Brain microvascular endothelial cell (primary cell): Measurements from ENCODE around the gene UTP3.
"Not testable (repeated sequence)": the region's sequence is repeated elsewhere in the genome, so short reads cannot be mapped to it uniquely, and the experiment has no call there.

Experiments
- DNase-seq: peaks from one replicate; pipeline ENCODE4 v3.0.0-alpha.2; 2020
- H3K27ac ChIP-seq: fragments of 250-450 bp; sonication (Bioruptor Pico); 2 replicates; pipeline ENCODE4 v1.5.1; 2020; ENCODE audit warnings: mild to moderate bottlenecking, moderate library complexity
- H3K27me3 ChIP-seq: fragments of 250-450 bp; sonication (Bioruptor Pico); replicated peaks from 2 replicates; pipeline ENCODE4 v1.5.1; 2020; ENCODE audit warnings: mild to moderate bottlenecking
- H3K36me3 ChIP-seq: fragments of 250-450 bp; sonication (Bioruptor Pico); replicated peaks from 2 replicates; pipeline ENCODE4 v1.5.1; 2020; ENCODE audit warnings: mild to moderate bottlenecking
- H3K4me3 ChIP-seq: 2 replicates; pipeline ENCODE4 v1.5.1; 2011; ENCODE audit warnings: low read depth, mild to moderate bottlenecking, control low read depth, low read length, moderate library complexity
- in situ Hi-C: cut with HindIII; loops from 2 replicates; pipeline ENCODE4 v1.10.0; 2017; ENCODE audit warnings: low sequenced_read_pairs, low pct_ligation_motif_present
- TF ChIP-seq, protein P1 (sequence below): IDR thresholded peaks from 2 replicates; pipeline ENCODE4 v1.5.1; 2011; ENCODE audit warnings: low read depth, mild to moderate bottlenecking, moderate library complexity, low read length, control low read depth, inconsistent platforms; ENCODE audit errors: missing control alignments

UTP3 gene

DNA sequence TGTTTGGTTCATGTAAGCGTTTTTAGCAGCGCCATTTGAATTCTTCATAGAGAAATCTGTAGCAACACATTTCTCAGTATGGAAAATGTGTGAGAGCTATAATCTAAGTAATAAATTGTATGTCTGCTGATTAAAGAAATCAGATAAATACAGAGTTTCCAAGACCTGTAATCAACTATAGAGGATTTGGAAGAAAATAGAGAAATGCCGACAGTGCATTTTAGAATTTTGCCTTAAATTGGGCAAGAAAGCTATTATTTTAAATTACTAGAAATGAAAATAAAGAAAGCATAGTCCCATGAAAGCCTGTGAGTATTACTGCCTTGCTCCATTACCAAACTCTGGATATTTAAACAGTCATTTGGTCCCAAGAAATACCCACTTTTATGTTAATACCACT, 36.1 kb downstream of the UTP3 start:
- H3K4me3 ChIP-seq: no peak overlapping the region
- no peak overlapping the region for H3K27ac ChIP-seq

DNA sequence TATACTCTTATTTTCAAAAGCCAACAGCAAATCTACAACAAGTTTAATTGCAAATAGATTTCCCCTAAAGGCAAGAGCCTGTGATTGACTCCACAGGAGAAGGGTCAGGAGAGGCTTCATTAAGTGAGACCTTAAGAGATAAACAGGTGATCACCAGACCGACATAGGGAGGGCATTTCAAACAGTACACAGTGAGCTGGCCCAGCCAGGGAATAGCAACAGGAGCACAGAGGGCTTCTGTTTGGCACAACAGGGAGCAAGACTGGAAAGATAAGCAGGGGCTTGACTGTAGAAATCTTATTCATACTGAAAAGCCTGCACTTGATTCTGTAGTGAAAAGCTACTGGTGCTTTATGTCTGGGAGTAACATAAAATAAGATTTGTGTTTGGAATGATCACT, 37.3 kb downstream of the UTP3 start:
- DNase-seq: no peak
- Histone ChIP-seq H3K27me3 (no peaks in the 10 kb centered on the region), H3K27ac (no peak overlapping the region), H3K4me3 (no peak overlapping the region), H3K36me3 (no peaks in the 10 kb centered on the region)
- TF ChIP-seq, protein P1, sequence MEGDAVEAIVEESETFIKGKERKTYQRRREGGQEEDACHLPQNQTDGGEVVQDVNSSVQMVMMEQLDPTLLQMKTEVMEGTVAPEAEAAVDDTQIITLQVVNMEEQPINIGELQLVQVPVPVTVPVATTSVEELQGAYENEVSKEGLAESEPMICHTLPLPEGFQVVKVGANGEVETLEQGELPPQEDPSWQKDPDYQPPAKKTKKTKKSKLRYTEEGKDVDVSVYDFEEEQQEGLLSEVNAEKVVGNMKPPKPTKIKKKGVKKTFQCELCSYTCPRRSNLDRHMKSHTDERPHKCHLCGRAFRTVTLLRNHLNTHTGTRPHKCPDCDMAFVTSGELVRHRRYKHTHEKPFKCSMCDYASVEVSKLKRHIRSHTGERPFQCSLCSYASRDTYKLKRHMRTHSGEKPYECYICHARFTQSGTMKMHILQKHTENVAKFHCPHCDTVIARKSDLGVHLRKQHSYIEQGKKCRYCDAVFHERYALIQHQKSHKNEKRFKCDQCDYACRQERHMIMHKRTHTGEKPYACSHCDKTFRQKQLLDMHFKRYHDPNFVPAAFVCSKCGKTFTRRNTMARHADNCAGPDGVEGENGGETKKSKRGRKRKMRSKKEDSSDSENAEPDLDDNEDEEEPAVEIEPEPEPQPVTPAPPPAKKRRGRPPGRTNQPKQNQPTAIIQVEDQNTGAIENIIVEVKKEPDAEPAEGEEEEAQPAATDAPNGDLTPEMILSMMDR: no peak
- in situ Hi-C loops: no loop called here

More for the DNA sequence above, 36.1 kb downstream of the UTP3 start:
- H3K36me3 ChIP-seq: no peaks in the 10 kb centered on the region
- TF ChIP-seq, protein P1: no peak
- no peaks in the 10 kb centered on the region for H3K27me3 ChIP-seq
- DNase-seq: no peak
- in situ Hi-C loops: no loop called here

DNA sequence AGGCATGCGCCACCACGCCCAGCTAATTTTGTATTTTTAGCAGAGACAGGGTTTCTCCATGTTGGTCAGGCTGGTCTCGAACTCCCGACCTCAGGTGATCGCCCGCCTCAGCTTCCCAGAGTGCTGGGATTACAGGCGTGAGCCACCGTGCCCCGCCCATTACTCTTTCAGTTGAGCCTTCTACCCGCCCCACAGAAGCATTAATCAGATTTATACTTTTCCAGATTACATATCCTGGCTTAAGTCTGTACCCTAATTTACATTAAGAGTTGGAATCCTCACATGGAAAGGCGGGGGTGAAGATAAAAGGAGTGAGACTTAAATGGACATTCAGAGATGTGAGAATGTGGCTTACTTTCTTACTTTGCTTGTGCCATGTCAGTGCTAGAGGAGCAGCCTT, 38.2 kb downstream of the UTP3 start:
- H3K36me3 ChIP-seq, in situ Hi-C loops, H3K27me3 ChIP-seq, H3K4me3 ChIP-seq, H3K27ac ChIP-seq, DNase-seq: not testable (repeated sequence)

DNA sequence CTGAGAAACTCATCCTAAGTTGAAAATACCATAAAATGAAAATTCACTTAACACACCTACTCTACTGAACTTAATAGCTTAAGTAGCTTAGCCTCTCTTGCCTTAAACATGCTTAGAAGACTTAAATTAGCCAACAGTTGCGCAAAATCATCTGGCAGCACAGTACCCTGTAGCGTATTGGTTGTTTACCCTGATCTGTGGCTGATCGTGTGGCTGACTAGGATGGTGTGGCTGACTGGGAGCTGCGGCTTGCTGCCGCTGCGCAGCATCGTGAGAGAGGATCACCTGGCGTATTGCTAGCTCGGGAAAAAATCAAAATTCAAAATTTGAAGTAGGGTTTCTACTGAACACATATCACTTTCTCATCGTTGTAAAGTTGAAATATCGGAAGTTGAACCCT, 39.8 kb downstream of the UTP3 start:
- TF ChIP-seq, protein P1: no peak
- Histone ChIP-seq H3K27me3 (no peaks in the 10 kb centered on the region), H3K36me3 (no peaks in the 10 kb centered on the region), H3K4me3 (no peak overlapping the region), H3K27ac (no peak overlapping the region)
- DNase-seq: no peak
- in situ Hi-C loops: no loop called here

DNA sequence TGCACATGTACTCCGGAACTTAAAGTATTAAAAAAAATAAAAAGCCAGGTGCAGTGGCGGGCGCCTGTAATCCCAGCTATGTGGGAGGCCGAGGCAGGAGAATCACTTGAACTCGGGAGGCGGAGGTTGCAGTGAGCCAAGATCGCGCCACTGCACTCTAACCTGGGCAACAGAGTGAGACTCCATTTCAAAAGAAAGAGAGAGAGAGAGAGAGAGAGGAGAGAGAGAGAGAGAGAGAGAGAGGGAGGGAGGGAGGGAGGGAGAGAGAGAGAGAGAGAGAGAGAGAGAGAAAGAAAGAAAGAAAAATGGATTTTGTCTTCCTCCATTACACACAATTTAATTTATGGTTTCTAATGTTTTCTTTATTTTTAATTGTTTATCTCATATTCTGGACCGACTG, 44.5 kb downstream of the UTP3 start:
- H3K36me3 ChIP-seq, DNase-seq, H3K27ac ChIP-seq, H3K27me3 ChIP-seq, H3K4me3 ChIP-seq, in situ Hi-C loops: not testable (repeated sequence)

DNA sequence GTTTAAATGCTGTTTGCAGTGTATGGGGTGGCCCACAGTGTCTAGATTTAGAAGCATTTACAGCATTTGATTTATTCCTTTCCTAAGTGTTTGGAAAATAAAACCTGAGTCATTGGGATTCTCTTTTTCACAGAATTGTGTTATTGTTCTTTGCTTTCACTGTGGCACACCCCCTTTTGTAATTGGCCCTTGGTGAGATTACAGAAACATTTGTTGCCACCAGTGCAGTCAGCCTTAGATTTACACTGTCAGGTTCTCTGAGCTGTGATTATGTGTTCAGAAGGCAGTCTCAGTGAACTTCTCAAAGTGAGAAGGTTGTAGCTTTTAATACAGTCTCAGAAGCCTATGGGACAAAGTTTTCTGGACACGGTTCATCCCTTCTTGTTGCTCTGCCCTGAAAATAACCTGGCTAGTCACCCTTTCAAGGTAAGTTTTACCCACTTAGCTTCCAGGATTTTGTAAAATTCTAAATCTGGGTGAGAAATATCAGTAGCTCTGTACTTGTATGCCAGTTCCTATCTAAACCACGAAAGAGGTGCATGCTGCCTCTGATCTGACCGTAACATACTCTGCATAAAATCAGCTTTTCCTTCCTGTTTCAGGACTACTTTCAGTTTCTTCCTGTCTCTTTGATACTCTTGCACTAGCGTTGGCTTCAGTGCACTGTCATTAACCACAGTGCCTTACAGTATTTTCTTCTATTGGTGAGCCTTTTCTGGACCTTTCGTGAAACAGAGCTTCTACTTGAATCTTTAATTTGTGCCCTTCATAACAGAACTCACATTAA, 46.0 kb downstream of the UTP3 start:
- TF ChIP-seq, protein P1: no peak
- in situ Hi-C loops: no loop called here
- Histone ChIP-seq H3K4me3 (peak overlapping the region; percentile 43), H3K27ac (peak overlapping the region; percentile 76), H3K27me3 (no peaks in the 10 kb centered on the region), H3K36me3 (no peaks in the 10 kb centered on the region)
- DNase-seq: peak; percentile 41

DNA sequence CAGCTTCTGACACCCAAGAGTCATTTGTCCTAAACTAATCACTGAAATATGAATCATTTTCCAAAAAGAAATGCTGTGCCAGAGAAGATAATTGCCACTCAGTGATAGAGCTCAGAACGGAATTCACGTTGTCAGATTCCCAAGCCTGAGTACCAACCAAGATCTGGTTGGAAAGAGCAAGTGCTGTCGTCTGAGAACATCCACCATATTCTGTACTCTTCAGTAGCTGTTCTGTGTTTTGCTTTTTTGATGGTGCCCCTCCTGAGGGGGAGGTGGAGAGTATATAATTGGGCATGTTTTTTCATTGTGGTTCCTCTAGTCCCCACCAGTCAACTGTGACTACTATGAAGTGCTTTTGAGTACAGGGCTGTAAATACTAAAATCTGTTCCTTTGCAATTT, 46.6 kb downstream of the UTP3 start:
- no peak for DNase-seq
- TF ChIP-seq, protein P1: no peak
- peak overlapping the region; percentile 43 for H3K4me3 ChIP-seq
- in situ Hi-C loops: no loop called here
- H3K27ac ChIP-seq: peak overlapping the region; percentile 76
- H3K27me3 ChIP-seq: no peaks in the 10 kb centered on the region
- H3K36me3 ChIP-seq: no peaks in the 10 kb centered on the region
